NCI-H2171 (cell line): ENCODE measurements around the gene PABPN1L.
A peak's percentile ranks its signal among the peaks of the same experiment; 100 is the strongest.
"Not testable (repeated sequence)": the region's sequence is repeated elsewhere in the genome, so short reads cannot be mapped to it uniquely, and the experiment has no call there.

Source experiments
- DNase-seq: peaks from one replicate; lab custom pipeline; 2025; lab: John Stamatoyannopoulos, UW

PABPN1L gene

GRCh38 chr16:88901718-88902337 lies 35.4 kb upstream of the PABPN1L start:
- DNase-seq: no peak

DNA sequence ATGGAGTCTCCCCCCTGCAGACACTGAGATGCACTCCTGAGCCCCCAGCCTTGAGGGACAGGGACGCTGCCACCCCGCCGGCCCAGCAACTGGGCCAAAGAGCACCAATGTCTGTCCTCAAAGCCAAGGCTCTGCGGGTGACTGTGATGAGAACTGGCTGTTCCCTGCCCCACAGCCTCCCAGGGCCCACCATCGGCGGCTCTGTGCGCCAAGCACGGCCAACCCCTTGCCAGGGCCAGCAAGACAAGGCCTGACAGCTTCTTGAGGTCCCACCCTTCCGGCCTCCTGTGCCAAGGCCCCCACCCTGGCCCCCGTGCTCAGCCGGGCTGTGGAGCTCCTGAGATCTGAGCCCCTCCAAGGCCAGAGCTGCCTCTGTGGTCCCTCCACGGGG lies 34.2 kb upstream of the PABPN1L start:
- DNase-seq: no peak

GRCh38 chr16:88899901-88900661 lies 33.6 kb upstream of the PABPN1L start:
- no peak for DNase-seq

DNA sequence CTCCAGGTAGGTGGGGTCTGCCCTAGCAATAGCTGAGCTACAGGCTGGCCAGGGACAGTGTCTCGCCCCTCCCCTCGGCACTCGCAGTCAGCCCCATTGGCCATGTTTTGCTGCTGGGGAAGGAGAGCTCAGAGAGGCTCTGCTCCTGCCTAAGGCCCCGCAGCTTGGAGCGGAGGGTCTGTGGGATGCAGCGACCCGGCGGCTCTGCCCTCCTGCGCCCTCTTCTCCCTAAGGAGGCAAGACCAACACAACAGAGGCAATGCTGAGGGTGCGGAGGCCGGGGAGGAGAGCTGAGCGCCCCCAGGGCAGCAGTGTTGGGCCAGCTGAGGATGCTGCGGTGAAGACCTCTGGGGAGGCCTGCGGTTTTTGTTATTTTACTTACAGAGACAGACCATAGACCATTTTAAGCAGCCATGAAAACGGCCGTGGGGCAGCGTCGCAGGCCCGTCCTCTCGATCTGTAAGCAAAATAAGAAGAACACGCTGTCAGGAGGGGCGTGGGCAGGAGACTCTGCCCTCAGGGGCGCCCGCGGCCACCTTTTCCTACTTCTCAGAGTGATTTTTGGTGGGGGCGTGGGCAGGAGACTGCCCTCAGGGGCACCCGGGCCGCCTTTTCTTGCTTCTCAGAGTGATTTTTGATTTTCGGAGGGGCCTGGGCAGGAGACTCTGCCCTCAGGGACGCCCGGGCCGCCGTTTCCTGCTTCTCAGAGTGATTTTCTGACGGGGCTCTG lies 31.4 kb upstream of the PABPN1L start:
- no peak for DNase-seq

DNA sequence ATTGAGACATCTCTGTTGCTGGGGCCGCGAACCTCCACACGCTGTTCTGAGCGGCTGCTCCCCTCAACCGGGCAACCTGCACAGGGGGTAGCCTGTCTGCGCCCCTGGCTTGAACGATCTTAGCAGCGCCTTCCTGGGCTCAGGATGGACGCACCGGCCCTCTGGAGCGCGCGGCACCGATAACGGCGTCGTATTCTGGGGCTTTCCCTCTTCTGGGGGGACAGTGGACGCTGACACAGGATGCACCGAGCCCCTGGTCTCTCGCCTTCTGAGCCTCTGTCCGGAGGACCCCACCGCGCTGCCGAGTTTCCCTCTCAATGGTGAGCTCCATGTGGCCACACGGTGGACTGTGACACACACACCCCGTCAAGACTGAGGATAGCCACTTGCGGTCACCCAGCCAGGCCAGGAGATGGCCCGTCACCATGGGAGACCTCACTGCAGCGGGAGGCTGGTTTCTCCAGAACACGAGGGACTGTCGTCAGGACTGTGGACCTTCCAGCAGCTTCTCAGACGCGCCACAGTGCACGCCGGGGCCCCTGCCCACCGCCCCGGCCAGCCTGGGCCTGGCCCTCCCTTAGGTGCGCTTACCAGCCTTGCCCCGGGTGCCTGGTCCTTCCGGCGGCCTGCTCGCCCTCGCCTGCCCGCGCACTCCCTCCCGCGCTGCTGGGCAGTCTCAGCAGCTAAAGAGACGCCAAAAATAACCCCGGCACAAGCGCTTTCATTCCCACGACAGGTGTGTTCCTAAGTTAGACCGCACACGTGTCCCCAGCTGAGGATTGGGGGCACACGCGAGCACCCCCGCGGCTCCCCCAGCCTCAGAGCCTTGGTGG lies 30.0 kb upstream of the PABPN1L start:
- DNase-seq: no peak

GRCh38 chr16:88895335-88895734 lies 28.9 kb upstream of the PABPN1L start:
- DNase-seq: no peak

DNA sequence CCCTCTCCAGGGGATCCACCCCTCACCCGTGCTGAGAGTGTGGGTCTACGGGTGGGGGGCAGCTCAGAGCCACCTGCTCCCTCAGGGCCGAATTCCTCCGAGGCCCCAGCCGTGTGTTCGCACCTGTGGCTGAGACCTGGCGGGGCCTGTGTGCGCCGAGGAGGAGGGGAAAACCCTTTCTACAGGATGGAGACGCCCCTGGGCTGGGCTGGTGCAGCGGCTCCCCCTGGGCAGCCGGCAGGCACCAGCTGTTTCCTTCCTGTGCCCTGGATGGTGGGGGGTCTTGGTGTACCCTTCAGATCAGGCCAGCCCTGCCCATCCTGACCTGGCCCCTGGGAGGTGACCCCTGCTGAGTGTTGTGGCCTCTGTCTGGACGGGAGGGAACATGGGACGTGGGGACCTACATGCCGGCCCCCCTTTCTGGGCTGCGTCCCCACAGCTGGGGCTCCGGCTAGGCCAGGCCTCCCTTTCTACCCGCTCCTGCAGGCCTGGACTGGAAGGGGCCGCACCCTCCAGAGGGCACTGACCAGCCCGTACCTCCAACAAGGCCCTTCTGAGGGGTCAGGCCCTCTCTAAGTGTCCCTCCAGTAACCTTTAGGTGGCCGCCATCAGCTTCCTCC lies 28.3 kb upstream of the PABPN1L start:
- no peak for DNase-seq

DNA sequence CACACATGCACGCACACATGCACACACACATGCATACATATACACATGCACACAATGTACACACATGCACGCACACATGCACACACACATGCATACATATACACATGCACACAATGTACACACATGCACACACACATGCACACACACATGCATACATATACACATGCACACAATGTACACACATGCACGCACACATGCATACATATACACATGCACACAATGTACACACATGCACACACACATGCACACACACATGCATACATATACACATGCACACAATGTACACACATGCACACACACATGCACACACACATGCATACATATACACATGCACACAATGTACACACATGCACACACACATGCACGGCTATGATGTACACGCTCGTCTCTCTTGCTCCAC lies 27.8 kb upstream of the PABPN1L start:
- DNase-seq: not testable (repeated sequence)

DNA sequence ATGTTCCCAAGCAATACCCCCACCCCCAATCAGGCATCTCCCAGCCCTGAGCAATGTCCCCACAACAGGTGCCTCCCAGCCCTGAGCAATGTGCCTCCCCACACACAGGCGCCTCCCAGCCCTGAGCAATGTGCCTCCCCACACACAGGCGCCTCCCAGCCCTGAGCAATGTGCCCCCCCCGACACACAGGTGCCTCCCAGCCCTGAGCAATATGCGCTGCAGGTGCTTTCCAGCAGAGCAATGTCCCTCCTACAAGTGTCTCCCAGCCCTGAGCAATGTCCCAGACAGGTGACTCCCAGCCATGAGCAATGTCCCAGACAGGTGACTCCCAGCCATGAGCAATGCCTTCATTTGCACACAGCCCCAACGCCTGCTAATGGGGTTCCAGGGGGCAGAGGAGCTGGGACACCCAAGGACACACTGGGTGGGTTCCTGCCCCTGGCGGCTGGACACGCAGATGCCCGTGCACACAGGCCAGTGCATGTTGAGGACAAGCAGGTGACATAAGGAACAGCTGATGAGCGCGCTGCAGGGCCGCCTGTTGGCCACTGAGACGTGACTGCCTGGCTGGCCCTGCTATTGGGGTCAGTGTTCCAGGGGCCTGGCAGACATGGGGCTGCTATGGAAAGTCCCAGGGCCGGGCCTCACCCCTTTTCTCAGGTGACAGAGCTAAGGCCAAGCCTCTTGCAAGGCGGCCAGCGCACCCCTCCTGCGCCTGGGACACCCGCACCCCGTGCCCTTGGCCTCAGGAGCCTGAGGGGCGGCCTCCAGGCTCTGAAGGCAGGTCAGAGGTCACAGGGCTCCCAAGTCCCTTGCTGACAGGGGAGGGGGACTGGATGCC lies 26.9 kb upstream of the PABPN1L start:
- no peak for DNase-seq

- no peak for DNase-seq
These were observed 25.6 kb upstream of the PABPN1L start for GRCh38 chr16:88892065-88892464.

DNA sequence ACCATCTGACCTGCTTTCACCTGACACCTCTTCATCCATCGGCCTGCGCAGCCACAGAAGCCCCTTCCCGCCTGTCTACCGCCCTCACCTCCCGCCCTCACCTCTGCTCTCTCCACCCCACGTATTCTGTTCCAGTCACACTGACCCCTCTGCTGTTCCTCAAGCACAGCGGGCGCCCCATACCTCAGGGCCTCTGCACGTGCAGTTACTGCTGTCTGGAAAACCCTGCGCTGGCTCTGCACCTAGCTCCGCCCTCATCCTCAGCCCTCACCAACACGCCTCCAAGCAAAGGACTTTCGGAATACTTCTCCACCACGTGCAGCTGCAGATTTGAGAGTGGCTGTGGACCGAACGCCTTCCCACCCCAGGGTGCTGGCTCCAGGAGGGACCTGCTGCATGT lies 24.6 kb upstream of the PABPN1L start:
- no peak for DNase-seq

DNA sequence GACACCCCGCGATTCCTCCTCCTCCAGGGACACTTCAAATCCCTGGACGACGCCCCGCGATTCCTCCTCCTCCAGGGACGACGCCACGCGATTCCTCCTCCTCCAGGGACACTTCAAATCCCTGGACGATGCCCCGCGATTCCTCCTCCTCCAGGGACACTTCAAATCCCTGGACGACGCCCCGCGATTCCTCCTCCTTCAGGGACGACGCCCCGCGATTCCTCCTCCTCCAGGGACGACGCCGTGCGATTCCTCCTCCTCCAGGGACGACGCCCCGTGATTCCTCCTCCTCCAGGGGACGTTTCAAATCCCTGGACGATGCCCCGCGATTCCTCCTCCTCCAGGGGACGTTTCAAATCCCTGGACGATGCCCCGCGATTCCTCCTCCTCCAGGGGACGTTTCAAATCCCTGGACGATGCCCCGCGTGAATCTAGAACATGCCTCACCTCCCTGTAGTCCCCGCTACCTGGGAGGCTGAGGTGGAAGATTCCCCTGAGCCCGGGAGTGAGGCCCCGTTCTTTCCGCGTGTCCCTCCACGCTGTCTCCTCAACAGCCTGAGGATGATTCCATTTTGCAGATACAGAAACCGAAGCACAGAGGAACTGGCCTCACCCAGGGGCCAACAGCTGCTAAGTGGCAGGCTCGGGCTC lies 23.4 kb upstream of the PABPN1L start:
- not testable (repeated sequence) for DNase-seq

DNA sequence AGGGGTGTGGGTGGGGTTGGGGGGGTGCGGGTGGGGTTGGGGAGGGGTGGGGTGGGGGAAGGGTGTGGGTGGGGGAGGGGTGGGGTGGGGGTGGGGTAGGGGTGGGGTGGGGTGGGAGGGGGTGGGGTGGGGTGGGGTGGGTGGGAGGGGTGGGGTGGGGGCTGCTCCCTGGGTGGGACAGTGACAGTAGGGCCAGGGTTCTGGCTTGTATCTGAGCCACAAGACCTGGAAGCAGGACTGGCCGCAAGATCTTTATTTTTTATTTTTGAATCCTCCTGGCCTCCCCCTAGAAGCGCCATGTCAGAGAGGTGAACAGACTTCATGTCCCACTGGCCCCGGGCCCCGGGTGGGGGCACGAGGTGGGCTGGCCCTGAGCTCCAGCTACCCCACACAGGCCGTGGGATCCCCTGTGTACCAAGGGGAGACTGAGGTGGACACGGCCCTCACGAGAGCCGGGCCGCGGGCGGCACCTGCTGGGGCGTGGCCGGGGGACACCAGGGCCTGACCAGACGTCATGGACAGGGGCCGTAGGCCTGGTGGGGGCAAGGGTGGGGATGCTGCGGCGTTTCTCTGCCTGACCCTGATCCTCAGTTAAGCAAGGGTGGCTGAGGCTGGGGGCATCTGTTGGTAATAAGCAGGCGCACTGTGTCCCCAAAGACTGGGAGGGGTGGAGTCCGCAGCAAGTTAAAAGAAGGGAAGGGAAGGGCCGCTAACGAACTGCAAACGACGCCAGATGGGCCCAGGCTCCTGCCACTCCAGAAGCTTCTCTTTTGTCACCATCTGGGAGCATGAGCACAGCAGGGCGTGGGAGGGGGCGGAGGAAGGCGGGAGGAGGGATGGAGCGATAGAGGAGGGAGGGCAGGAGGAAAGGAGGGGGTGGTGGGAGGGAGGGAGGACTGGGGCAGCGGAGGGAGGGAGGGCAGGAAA lies 22.3 kb upstream of the PABPN1L start:
- DNase-seq: peak; percentile 95

- no peak for DNase-seq
These were observed 21.6 kb upstream of the PABPN1L start for GRCh38 chr16:88888057-88888456.

DNA sequence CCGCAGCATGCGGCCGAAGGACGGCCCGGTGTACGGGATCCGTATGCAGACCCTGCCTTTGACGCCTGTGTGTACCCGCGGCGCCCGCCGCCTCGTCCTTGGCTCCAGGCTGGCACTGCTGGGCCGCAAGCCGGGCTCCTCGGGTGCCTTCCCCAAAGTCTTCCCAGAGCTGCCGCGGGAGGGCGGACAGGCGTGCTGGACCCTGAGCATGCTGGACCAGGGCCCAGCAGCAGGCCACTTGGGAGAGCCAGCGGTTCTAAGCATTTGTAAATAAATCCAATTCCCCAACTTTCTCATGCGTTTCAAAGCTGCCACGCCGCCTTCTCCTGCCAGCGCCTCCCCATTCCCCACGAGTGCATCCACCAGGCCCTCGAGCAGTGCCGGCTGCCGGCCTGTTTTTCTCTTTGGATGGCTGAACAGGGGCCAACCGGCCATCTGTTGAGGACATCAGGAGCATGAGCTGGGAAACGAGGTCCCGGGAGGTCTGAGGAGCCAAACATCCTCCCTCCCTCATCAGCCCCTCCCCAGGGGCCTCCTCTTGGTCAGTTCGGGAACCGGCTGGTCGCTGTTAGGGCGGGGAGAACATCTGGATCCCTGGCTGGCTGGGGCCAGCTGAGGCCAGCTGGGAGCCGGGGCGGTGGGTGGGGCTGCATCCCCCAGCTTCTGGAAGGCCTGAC lies 20.5 kb upstream of the PABPN1L start:
- peak; percentile 14 for DNase-seq

DNA sequence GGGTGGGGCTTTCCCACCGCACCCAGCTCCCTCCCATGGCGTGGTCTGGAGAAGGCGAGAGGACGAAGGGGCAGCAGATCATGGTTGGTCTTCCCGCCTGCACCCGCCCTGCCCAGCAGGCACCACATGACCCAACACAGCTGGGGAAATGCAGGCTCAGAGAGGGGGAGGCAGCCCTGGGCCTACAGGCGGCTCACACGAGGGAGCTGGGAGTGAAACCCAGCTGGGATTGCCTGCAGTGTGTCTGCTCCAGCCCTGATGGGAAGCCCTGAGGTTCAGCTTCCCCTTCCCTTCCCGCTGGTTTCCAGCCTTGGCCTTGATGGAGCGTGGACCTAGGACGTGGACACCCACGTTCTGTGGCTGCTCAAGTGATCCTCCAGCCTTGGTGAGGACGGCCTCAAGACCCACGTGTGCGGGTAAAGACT lies 20.0 kb upstream of the PABPN1L start:
- DNase-seq: no peak

DNA sequence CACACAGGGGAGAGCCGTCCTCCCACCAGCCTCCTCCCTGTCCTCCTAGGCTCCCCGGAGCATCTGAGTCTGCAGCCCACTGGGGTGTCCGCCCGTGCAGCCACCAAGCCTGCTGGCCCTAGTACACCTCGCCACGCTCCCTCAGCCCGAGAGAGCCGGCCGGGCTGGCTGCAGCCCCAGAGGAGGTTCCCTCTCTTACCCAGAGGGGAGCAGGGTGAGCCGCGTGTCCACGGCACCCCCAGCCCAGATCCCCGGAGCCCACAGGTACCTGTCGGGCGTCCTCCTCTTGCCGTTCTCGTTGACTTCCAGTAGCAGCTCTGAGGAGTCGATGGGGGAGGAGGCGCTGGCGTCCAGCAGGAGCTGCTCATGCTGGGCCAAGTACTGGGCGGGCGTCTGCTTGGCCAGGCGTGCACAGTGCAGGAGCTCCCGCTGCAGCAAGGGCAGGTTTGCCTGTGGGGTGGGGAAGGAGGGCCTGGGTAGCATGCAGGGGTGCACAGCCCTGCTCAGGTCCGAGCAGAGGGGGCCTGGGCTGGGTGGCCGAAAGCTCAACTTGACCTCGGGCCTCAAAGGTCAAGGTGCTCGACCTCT lies 19.3 kb upstream of the PABPN1L start:
- DNase-seq: no peak

DNA sequence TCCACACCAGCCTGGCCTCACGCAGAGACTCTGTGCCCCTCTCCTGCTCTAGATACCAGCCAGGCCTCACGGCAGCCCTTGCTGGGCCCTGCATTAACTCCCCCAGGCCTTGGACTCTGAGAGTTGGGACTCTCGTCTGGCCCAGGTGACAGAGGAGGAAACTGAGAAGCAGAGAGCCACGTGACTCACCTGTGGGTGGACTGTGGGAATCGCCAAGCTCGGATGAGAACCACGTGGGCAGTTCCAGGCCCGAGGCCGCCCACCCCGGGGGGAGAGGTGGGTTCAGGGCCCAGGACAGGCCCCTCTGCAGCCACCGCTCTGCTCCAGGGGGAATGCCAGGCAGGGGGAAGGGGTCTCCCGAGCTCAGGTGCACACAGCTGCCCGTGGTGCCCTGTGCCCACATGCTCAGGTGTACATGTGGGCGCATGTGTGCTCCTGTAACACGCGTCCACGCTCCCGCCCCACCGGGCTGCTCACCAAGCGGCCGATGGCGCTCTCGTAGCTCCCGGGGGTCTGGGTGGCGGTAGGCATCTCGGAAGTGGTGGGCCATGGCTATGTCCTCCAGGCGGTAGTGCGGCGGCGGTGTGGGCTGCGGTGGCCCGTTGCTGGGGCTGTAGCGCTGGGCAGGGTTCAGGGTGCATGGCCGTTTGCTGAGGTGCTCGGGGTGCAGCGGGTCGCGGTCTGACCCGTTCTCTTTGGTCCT lies 18.3 kb upstream of the PABPN1L start:
- no peak for DNase-seq
